HepG2 (cell line): Measurements from ENCODE around the gene MTSS2. TPM values are rescaled to one million over a fixed set of nuclear protein-coding genes. Genes with fewer than 3 reads are reported as not detected.

Source experiments
- ARID3A ChIP-seq: IDR thresholded peaks from 2 replicates; pipeline ENCODE4 v1.6.1; 2012; ENCODE audit warnings: low read depth, low read length, improper control_type of control experiment
- ESRRA ChIP-seq: sonication (generic); formaldehyde crosslinking; IDR thresholded peaks from 2 replicates; pipeline ENCODE4 v1.5.1; 2020; ENCODE audit warnings: mild to moderate bottlenecking, low read depth, missing genetic modification reagents
- FOXO4 ChIP-seq: sonication (generic); formaldehyde crosslinking; conservative IDR thresholded peaks from 2 replicates; pipeline ENCODE4 v1.8.1; 2023; ENCODE audit warnings: missing genetic modification reagents
- MBD4 ChIP-seq: IDR thresholded peaks from 2 replicates; pipeline ENCODE4 v1.6.1; 2012; ENCODE audit warnings: low read length, inconsistent platforms, borderline replicate concordance
- MTF2 ChIP-seq: sonication (generic); formaldehyde crosslinking; IDR thresholded peaks from 2 replicates; pipeline ENCODE4 v1.5.0; 2020; ENCODE audit warnings: missing genetic modification reagents, borderline replicate concordance
- RBM39 ChIP-seq: fragments of 200-400 bp; formaldehyde crosslinking; IDR thresholded peaks from one replicate; pipeline ENCODE4 v1.6.1; 2018; ENCODE audit warnings: antibody characterized with exemption, mild to moderate bottlenecking, low read depth, low read length; ENCODE audit not compliant: poor library complexity, severe bottlenecking
- RXRA ChIP-seq: sonication (generic); formaldehyde crosslinking; IDR thresholded peaks from 2 replicates; pipeline ENCODE4 v1.5.1; 2020; ENCODE audit warnings: missing genetic modification reagents
- SOX13 ChIP-seq, 3 experiments: fragments of 450-650 bp in 1 of 3; sonication (generic) in 1 of 3; formaldehyde crosslinking in 1 of 3; IDR thresholded peaks in 2 of 3; conservative IDR thresholded peaks in 1 of 3; 2 replicates each; pipeline versions ENCODE4 v1.5.0 to v1.6.1; 2016 to 2020; ENCODE audit warnings: antibody characterized with exemption in 1 of 3, mild to moderate bottlenecking in 1 of 3, missing compliant biosample characterization in 1 of 3, missing genetic modification reagents in 1 of 3, moderate library complexity in 1 of 3
- SRF ChIP-seq: IDR thresholded peaks from 2 replicates; pipeline ENCODE4 v1.6.1; 2011; ENCODE audit warnings: mild to moderate bottlenecking, low read depth, low read length, moderate library complexity
- ZBTB1 ChIP-seq: sonication (generic); formaldehyde crosslinking; IDR thresholded peaks from 2 replicates; pipeline ENCODE4 v1.4.0; 2020; ENCODE audit warnings: missing genetic modification reagents, borderline replicate concordance
- ZBTB7B ChIP-seq: sonication (generic); formaldehyde crosslinking; IDR thresholded peaks from 2 replicates; pipeline ENCODE4 v1.4.0; 2020; ENCODE audit warnings: missing genetic modification reagents
- ZKSCAN8 ChIP-seq: IDR thresholded peaks from 2 replicates; pipeline ENCODE4 v1.6.1; 2016; ENCODE audit warnings: borderline replicate concordance, missing genetic modification reagents, missing compliant biosample characterization
- ZNF18 ChIP-seq: sonication (generic); formaldehyde crosslinking; IDR thresholded peaks from 2 replicates; pipeline ENCODE4 v1.8.0; 2022; ENCODE audit warnings: mild to moderate bottlenecking, missing genetic modification reagents; ENCODE audit not compliant: insufficient replicate concordance
- ZNF232 ChIP-seq: sonication (generic); formaldehyde crosslinking; IDR thresholded peaks from 2 replicates; pipeline ENCODE4 v1.4.0; 2020; ENCODE audit warnings: missing genetic modification reagents, borderline replicate concordance
- ZNF563 ChIP-seq: sonication (generic); formaldehyde crosslinking; IDR thresholded peaks from 2 replicates; pipeline ENCODE4 v1.8.0; 2022; ENCODE audit warnings: mild to moderate bottlenecking, moderate library complexity, missing genetic modification reagents
- ZNF703 ChIP-seq: sonication (generic); formaldehyde crosslinking; IDR thresholded peaks from 2 replicates; pipeline ENCODE4 v1.5.1; 2020; ENCODE audit warnings: missing genetic modification reagents, mild to moderate bottlenecking, moderate library complexity, borderline replicate concordance
- ZNF790 ChIP-seq: sonication (generic); formaldehyde crosslinking; IDR thresholded peaks from 2 replicates; pipeline ENCODE4 v1.8.0; 2022; ENCODE audit warnings: missing genetic modification reagents, mild to moderate bottlenecking, borderline replicate concordance
- ZNF792 ChIP-seq: IDR thresholded peaks from 2 replicates; pipeline ENCODE4 v1.6.1; 2016
- ZNF841 ChIP-seq: sonication (generic); formaldehyde crosslinking; IDR thresholded peaks from 2 replicates; pipeline ENCODE4 v1.8.1; 2023; ENCODE audit warnings: missing genetic modification reagents, borderline replicate concordance
- ZNF891 ChIP-seq: sonication (generic); formaldehyde crosslinking; IDR thresholded peaks from 2 replicates; pipeline ENCODE4 v1.5.0; 2020; ENCODE audit warnings: mild to moderate bottlenecking, missing genetic modification reagents
- ZSCAN29 ChIP-seq: sonication (generic); formaldehyde crosslinking; conservative IDR thresholded peaks from 2 replicates; pipeline ENCODE4 v1.4.0; 2020; ENCODE audit warnings: mild to moderate bottlenecking, missing genetic modification reagents
- polyA plus RNA-seq, 8 experiments: library from polyadenylated mRNA; depleted of rRNA in 3 of 8; stranded (reverse) in 7 of 8; unstranded in 1 of 8; fragments of >200 nt; fragmentation: Illumina TruSeq in 4 of 8; extraction: Trizol in 4 of 8; gene quantifications; 2 replicates each; pipeline versions ENCODE4 v1.2.1 to v1.2.3, GENCODE V29; 2011 to 2016; ENCODE audit warnings: low read depth in 4 of 8, missing spikeins in 1 of 8, mixed read lengths in 1 of 8; ENCODE audit not compliant: insufficient read depth in 1 of 8
- total RNA-seq, 5 experiments: library from RNA; depleted of rRNA; stranded (reverse); fragments of >200 nt; fragmentation: Illumina TruSeq; extraction: Trizol; gene quantifications; 2 replicates each; pipeline ENCODE4 v1.2.3, GENCODE V29; 2016; ENCODE audit warnings: low read depth in 1 of 5
- TF ChIP-seq, protein P1 (sequence below): IDR thresholded peaks from 2 replicates; pipeline ENCODE4 v1.6.1; 2012; ENCODE audit warnings: inconsistent platforms

Gene MTSS2
- total and polyA plus RNA-seq, 2 of the 13 experiments (the other 11 are each of a cell fraction or from before 2014, with no cell fraction given), result 132 to 242 TPM

DNA sequence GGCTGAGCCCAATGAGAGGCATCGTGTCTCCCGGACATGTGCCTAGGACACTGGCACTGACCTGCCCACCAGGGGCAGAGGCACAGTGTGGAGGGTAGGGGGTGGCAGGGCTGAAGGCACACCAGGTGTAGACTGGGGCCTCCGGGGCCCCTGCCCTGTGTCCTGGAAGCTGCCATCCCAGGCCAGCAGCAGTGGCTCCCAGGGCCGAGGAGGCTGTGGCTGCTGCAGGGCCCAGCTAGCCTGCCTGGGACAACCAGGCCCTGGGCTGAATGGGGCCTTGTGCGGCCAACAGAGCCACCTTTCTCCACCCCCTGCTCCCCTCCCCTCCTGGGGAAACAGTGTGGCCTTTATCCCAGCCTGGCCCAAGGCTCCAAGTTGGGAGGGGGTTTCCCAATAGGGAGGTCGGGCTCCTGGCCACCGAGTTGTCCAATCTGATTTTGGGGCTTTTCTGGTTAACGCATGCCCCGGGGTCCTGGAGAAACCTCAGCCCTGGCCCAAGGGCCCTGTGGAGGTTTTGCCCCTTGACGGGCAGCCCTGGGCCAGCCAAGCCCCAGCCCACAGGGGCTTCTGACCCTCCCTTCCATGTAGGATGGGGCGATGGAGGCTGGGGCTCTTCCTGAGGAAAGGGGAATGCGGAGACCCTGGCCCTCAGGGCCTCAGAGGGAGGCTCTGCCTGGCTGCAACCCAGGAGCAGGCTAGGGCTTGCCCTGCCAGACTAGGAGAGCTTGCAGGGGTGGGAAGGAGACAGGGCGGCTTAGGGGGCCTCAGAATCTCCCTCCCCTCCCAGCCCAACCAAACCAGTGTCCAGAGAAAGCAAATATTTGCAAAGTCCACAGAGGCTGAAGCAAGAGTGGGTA, 4.2 kb downstream of the MTSS2 start (continued):
- TF ChIP-seq ZSCAN29 (CRISPR knock-in tag), result no peak; the same call in 1 of the 2 replicates
- 0 out of 2 replicates have a peak, but pooled peaks have one; percentile 42 for TF ChIP-seq FOXO4 (CRISPR knock-in tag)
- TF ChIP-seq ESRRA (CRISPR knock-in tag), result peak; percentile 70; the same call in 1 of the 2 replicates
- TF ChIP-seq ZNF18, result no peak
- peak; percentile 22 for TF ChIP-seq RXRA (CRISPR knock-in tag)
- TF ChIP-seq ZNF232, result peak; percentile 71; the same call in 1 of the 2 replicates
- no peak for TF ChIP-seq ZKSCAN8
- TF ChIP-seq ZNF563 (CRISPR knock-in tag), result peak; percentile 60
- TF ChIP-seq ZNF790 (CRISPR knock-in tag), result peak; percentile 7; the same call in 1 of the 2 replicates
- TF ChIP-seq SOX13 (IDR thresholded peaks at IDR 0.05), result peak; percentile 29; the same call in 1 of the 2 replicates
- TF ChIP-seq SOX13 (CRISPR knock-in tag; conservative IDR thresholded peaks at IDR 0.05 in 1 of 2, IDR thresholded peaks at IDR 0.05 in 1 of 2), result peak in 1 of 2 experiments; percentile 82; a peak in 2 of 4 replicates
- TF ChIP-seq ZNF891 (CRISPR knock-in tag), result no peak; the same call in none of the 2 replicates
- TF ChIP-seq ZNF703 (CRISPR knock-in tag), result peak; percentile 88
- no peak for TF ChIP-seq ARID3A
- 0 out of 2 replicates have a peak, but pooled peaks have one; percentile 14 for TF ChIP-seq ZBTB1 (CRISPR knock-in tag)
- TF ChIP-seq MBD4, result no peak
- TF ChIP-seq, protein P1, sequence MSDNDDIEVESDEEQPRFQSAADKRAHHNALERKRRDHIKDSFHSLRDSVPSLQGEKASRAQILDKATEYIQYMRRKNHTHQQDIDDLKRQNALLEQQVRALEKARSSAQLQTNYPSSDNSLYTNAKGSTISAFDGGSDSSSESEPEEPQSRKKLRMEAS, result peak; percentile 60
- TF ChIP-seq SRF, result peak; percentile 24; the same call in 1 of the 2 replicates
- TF ChIP-seq MTF2 (CRISPR knock-in tag), result no peak
- TF ChIP-seq ZNF841 (CRISPR knock-in tag), result no peak
- peak; percentile 34; the same call in 1 of the 2 replicates for TF ChIP-seq ZNF792
- peak; percentile 100 for TF ChIP-seq ZBTB7B (CRISPR knock-in tag)
- peak; percentile 82 for TF ChIP-seq RBM39
